Measurements from ENCODE around the gene ANKRD49.

The ANKRD49 gene

GRCh38 chr11:94533696-94534630, 40.2 kb downstream of the ANKRD49 start:
- no peak for DNase-seq (ENCODE audit: low read depth, low spot score)
- no peak overlapping the region for H3K4me3 ChIP-seq (ENCODE audit: low read length)

DNA sequence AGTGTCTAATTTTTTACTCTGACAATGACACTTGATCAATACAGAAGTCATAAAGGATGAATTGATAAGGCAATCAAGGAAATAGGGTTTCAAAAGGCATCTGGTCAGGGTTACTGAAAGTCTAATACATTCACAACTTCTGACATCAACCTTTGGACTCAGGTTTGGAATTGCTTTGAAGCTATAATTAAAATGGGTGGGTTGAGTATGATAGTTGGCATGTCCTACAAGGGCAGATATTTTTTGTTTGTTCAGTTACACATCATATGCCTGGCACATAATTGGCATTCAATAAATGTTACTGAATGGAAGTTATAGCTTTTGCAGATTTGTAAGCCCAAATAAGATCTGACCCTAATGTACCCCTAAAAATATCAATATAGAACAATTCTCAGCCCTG, 42.6 kb downstream of the ANKRD49 start:
- no peak overlapping the region for H3K4me3 ChIP-seq (ENCODE audit: low read length)
- DNase-seq (ENCODE audit: low read depth, low spot score), result no peak

DNA sequence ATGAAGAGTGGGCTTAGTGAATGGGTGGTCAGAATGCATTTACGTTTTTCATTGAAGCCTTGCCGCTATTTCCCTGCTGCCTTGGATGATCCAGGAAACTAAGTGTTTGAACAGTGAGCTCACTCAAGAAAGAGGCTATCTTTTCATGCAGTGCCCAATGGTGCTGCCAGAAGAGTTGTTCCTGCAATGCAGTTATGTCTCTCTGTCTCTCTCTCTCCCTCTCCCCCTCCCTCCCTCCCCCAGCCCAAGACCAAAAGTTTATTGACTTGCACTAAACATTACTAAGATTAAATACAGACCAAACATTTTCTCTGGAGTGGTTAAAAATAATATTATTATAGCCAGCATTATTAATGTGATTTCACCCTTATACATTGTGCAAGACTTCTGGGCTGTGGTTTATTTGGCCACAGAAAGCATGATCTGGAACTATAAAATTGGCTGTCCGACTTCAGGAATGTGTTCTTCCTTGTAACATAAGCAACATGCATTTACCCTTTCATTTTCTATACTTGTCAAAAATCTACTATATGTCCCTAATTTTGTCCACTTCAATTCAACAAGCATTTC, 43.3 kb downstream of the ANKRD49 start:
- DNase-seq (ENCODE audit: low read depth, low spot score), result no peak
- H3K4me3 ChIP-seq (ENCODE audit: low read length), result no peak overlapping the region

DNA sequence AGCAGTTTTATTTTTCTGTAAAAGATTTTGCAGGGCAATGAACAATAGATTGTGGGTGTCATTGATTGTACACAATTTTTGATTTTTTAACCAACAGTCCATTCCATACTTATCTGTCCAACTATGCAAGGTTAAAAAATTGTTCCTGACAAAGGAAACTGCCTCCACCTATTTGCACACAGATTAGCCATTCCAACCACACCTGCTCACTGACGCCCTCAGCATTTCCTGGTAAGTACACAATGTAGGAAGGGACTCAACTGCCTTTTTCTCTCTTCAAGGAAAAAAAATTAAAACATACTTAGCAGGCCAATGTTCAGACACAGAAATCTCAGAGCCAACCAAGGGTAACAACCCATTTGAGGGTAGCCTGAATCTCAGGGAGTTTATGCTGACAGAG, 45.6 kb downstream of the ANKRD49 start:
- H3K4me3 ChIP-seq (ENCODE audit: low read length), result no peak overlapping the region
- DNase-seq (ENCODE audit: low read depth, low spot score), result peak; percentile 4

GRCh38 chr11:94543695-94544645, 50.2 kb downstream of the ANKRD49 start, which contains the start of gene FUT4:
FUT4 (plus strand) TSS chr11:94543921; CDS start chr11:94544134, 213 bp downstream.
- DNase-seq (ENCODE audit: low read depth, low spot score), result peak; percentile 65

GRCh38 chr11:94544646-94545263, 51.0 kb downstream of the ANKRD49 start:
- DNase-seq (ENCODE audit: low read depth, low spot score), result no peak

More at GRCh38 chr11:94543695-94544645, 50.2 kb downstream of the ANKRD49 start, which contains the start of gene FUT4:
- peak within 1 kb of the TSS; percentile 61 for H3K4me3 ChIP-seq (ENCODE audit: low read length)

DNA sequence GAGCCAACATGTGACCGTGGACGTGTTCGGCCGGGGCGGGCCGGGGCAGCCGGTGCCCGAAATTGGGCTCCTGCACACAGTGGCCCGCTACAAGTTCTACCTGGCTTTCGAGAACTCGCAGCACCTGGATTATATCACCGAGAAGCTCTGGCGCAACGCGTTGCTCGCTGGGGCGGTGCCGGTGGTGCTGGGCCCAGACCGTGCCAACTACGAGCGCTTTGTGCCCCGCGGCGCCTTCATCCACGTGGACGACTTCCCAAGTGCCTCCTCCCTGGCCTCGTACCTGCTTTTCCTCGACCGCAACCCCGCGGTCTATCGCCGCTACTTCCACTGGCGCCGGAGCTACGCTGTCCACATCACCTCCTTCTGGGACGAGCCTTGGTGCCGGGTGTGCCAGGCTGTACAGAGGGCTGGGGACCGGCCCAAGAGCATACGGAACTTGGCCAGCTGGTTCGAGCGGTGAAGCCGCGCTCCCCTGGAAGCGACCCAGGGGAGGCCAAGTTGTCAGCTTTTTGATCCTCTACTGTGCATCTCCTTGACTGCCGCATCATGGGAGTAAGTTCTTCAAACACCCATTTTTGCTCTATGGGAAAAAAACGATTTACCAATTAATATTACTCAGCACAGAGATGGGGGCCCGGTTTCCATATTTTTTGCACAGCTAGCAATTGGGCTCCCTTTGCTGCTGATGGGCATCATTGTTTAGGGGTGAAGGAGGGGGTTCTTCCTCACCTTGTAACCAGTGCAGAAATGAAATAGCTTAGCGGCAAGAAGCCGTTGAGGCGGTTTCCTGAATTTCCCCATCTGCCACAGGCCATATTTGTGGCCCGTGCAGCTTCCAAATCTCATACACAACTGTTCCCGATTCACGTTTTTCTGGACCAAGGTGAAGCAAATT, 51.7 kb downstream of the ANKRD49 start:
- DNase-seq (ENCODE audit: low read depth, low spot score), result no peak
- no peak overlapping the region for H3K4me3 ChIP-seq (ENCODE audit: low read length)

More at GRCh38 chr11:94544646-94545263, 51.0 kb downstream of the ANKRD49 start:
- H3K4me3 ChIP-seq (ENCODE audit: low read length), result peak overlapping the region; percentile 61

GRCh38 chr11:94546162-94546470, 52.3 kb downstream of the ANKRD49 start:
- no peak overlapping the region for H3K4me3 ChIP-seq (ENCODE audit: low read length)
- no peak for DNase-seq (ENCODE audit: low read depth, low spot score)

DNA sequence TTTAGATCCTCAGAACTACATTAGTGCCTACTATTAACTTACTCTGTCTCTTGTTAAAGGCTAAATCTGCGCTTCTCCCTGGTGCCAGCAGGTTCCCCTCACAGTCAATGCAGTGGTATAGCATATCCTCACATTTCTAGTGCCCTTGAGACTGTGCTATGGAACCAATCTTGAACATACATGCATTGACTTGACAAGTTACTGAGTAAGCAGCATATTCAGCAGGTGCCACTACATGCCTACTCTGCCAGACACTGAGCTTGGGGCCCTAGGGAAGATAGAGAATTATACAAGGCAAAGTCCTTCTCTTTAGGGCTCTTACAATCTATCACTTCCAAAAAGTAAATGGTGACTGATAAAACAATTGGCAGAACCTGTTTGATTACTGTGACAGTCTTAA, 53.1 kb downstream of the ANKRD49 start:
- no peak for DNase-seq (ENCODE audit: low read depth, low spot score)
- H3K4me3 ChIP-seq (ENCODE audit: low read length), result no peak overlapping the region

DNA sequence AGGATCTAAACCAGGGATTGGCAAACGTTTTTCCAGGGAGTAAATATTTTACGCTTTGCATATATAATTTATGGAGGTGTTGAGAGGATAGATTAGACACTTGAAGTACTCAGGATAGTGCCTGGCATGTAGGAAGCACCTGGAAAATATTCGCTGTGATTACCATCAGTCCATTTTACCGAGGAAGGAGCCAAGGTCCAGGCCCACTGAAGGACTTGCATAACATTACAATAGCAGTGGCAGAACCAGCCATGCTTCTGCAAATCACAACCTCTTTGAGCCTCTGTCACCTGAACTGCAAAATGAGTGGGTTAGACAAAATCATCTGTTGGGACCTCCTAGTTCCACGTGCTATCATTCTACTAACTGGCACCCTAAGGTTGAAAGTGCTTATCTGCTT, 55.4 kb downstream of the ANKRD49 start:
- DNase-seq (ENCODE audit: low read depth, low spot score), result no peak
- H3K4me3 ChIP-seq (ENCODE audit: low read length), result no peak overlapping the region
